ENCODE measurements around the gene SGMS1.

- TF ChIP-seq OSR1 (CRISPR knock-in tag; IDR thresholded peaks at IDR 0.05) (no peak), ARNTL (CRISPR knock-in tag; IDR thresholded peaks at IDR 0.05; ENCODE audit: borderline replicate concordance, low read depth) (no peak), ZFP3 (CRISPR knock-in tag; IDR thresholded peaks at IDR 0.05) (no peak)
- TF ChIP-seq, protein P1, sequence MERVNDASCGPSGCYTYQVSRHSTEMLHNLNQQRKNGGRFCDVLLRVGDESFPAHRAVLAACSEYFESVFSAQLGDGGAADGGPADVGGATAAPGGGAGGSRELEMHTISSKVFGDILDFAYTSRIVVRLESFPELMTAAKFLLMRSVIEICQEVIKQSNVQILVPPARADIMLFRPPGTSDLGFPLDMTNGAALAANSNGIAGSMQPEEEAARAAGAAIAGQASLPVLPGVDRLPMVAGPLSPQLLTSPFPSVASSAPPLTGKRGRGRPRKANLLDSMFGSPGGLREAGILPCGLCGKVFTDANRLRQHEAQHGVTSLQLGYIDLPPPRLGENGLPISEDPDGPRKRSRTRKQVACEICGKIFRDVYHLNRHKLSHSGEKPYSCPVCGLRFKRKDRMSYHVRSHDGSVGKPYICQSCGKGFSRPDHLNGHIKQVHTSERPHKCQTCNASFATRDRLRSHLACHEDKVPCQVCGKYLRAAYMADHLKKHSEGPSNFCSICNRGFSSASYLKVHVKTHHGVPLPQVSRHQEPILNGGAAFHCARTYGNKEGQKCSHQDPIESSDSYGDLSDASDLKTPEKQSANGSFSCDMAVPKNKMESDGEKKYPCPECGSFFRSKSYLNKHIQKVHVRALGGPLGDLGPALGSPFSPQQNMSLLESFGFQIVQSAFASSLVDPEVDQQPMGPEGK (CRISPR knock-in tag; IDR thresholded peaks at IDR 0.05; ENCODE audit: borderline replicate concordance) = no peak
Measured at GRCh38 chr10:50620899-50621298, 2.9 kb downstream of the SGMS1 start.

All from SK-N-SH treated with all-trans-retinoic acid at 6 μM for 48 hours (cell line).